ENCODE measurements around the gene TMIGD1.

DNA sequence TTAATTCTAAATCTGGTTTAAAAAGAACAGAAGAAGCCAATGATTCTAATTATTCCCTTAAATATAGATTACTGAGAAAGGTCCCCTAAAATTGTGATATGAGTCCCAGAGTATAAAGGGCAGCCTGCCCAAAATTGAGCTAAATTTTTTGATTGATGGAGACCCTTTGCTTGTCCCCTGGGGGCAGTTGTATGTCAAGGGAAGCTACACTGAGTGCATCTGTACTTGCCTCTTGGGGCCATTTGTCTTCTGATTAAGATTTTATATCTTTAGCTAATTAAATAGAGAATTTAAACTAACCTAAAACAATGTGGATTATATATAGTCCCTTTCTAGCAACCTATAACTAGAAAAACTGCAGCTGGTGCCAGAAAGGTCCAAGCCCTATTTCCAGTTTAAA, 54.7 kb downstream of the TMIGD1 start:
- no peak for TF ChIP-seq ZNF274 (IDR thresholded peaks at IDR 0.05; ENCODE audit: low read depth, low read length)
- no peak for TF ChIP-seq YY1 (IDR thresholded peaks at IDR 0.05; ENCODE audit: insufficient read depth, insufficient read length)
